ENCODE data around the gene IRF8. TPM values are rescaled to one million over a fixed set of nuclear protein-coding genes. Genes with fewer than 3 reads are reported as not detected.

The IRF8 gene
- total RNA-seq, 4 donors from 2014 or later = 1.4 to 13.0 (median 8.8) TPM; not detected in 1

GRCh38 chr16:85952197-85952596 is 53.2 kb downstream of the IRF8 start:
- Histone ChIP-seq H3K9me3 (no peaks in the 10 kb centered on the region), H3K36me3 (no peaks in the 10 kb centered on the region), H3K27me3 (peaks cover 0 to 82% (median 0%) of the 10 kb centered on the region in 4 donors), H3K27ac (no peak overlapping the region), H3K4me1 (no peaks in the 10 kb centered on the region), H3K4me3 (no peak overlapping the region)
- WGBS, 2 donors = 89 to 94% methylated on average over 4 to 7 of the region's 12 CpGs
- intact Hi-C loops (cut with DNase I) = no loop called here
- DNase-seq = no peak
- TF ChIP-seq, protein P1, sequence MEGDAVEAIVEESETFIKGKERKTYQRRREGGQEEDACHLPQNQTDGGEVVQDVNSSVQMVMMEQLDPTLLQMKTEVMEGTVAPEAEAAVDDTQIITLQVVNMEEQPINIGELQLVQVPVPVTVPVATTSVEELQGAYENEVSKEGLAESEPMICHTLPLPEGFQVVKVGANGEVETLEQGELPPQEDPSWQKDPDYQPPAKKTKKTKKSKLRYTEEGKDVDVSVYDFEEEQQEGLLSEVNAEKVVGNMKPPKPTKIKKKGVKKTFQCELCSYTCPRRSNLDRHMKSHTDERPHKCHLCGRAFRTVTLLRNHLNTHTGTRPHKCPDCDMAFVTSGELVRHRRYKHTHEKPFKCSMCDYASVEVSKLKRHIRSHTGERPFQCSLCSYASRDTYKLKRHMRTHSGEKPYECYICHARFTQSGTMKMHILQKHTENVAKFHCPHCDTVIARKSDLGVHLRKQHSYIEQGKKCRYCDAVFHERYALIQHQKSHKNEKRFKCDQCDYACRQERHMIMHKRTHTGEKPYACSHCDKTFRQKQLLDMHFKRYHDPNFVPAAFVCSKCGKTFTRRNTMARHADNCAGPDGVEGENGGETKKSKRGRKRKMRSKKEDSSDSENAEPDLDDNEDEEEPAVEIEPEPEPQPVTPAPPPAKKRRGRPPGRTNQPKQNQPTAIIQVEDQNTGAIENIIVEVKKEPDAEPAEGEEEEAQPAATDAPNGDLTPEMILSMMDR (IDR thresholded peaks at IDR 0.05) = no peak

- no peak overlapping the region for H3K27ac ChIP-seq
- H3K27me3 ChIP-seq = peaks cover 0 to 80% (median 0%) of the 10 kb centered on the region in 4 donors
- intact Hi-C loops (cut with DNase I) = no loop called here
- WGBS, 2 donors = 87 to 88% methylated on average over 4 to 5 of the region's 5 CpGs
- H3K36me3 ChIP-seq = no peaks in the 10 kb centered on the region
- H3K4me3 ChIP-seq = no peak overlapping the region
- TF ChIP-seq, protein P1 (IDR thresholded peaks at IDR 0.05) = no peak
- TF ChIP-seq POLR2A (IDR thresholded peaks at IDR 0.05) = no peak
- no peaks in the 10 kb centered on the region for H3K4me1 ChIP-seq
- no peak for DNase-seq
- no peaks in the 10 kb centered on the region for H3K9me3 ChIP-seq
Measured at GRCh38 chr16:85952811-85953210, 53.8 kb downstream of the IRF8 start.

DNA sequence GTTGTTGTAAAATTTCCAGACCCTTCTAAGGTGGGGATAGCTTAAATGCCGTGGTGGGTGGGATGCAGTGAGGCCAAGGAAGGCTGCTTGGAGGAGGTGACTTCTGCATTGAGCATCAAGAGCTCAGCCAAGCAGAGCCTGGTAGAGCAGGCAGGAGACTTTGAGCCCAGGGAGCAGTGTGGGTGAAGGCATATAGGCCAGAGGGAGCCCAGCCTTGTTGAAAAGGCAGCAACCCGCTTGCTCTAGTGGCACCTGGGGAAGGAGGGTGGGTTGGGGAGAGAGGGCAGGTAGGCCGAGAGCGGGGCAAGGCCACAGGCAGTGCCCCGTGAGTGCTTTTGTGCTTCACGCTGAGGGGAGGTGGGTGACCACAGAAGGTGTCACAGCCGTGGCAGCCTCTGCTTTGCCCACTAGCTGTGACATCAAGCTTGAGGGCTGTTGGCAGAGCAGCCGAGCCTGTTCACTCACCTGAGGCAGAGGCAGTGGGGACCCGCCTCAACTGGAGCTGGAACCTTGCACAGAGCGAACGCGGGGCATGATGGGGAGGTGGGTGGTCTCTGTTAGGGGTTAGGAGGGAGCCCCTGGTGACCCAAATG is 56.1 kb downstream of the IRF8 start:
- intact Hi-C loops (cut with DNase I) = no loop called here
- TF ChIP-seq, protein P1 (IDR thresholded peaks at IDR 0.05) = no peak
- TF ChIP-seq POLR2A (IDR thresholded peaks at IDR 0.05) = no peak
- DNase-seq = no peak
- H3K27me3 ChIP-seq = peaks cover 0 to 67% (median 0%) of the 10 kb centered on the region in 4 donors
- no peaks in the 10 kb centered on the region for H3K9me3 ChIP-seq
- no peaks in the 10 kb centered on the region for H3K4me1 ChIP-seq
- 87 to 100% methylated on average over 1 to 9 of the region's 12 CpGs for WGBS, 2 donors
- H3K36me3 ChIP-seq = no peaks in the 10 kb centered on the region
- H3K27ac ChIP-seq = no peak overlapping the region
- no peak overlapping the region for H3K4me3 ChIP-seq

- WGBS, 2 donors = 40 to 76% methylated on average over 9 to 10 of the region's 11 CpGs
Measured at GRCh38 chr16:85955566-85955965, 56.6 kb downstream of the IRF8 start.

GRCh38 chr16:85956426-85956825 is 57.5 kb downstream of the IRF8 start:
- intact Hi-C loops (cut with DNase I) = no loop called here
- WGBS, 2 donors = 81 to 86% methylated on average over 10 to 13 of the region's 15 CpGs
- no peak overlapping the region for H3K27ac ChIP-seq
- H3K4me3 ChIP-seq = no peak overlapping the region
- TF ChIP-seq, protein P1 (IDR thresholded peaks at IDR 0.05) = no peak
- TF ChIP-seq POLR2A (IDR thresholded peaks at IDR 0.05) = no peak
- no peaks in the 10 kb centered on the region for H3K4me1 ChIP-seq
- H3K27me3 ChIP-seq = peaks cover 0 to 57% (median 0%) of the 10 kb centered on the region in 4 donors
- H3K9me3 ChIP-seq = no peaks in the 10 kb centered on the region
- no peak for DNase-seq
- no peaks in the 10 kb centered on the region for H3K36me3 ChIP-seq

More at GRCh38 chr16:85955566-85955965, 56.6 kb downstream of the IRF8 start:
- intact Hi-C loops (cut with DNase I) = no loop called here
- TF ChIP-seq POLR2A (IDR thresholded peaks at IDR 0.05) = no peak
- TF ChIP-seq, protein P1 (IDR thresholded peaks at IDR 0.05) = no peak
- Histone ChIP-seq H3K36me3 (no peaks in the 10 kb centered on the region), H3K4me1 (no peaks in the 10 kb centered on the region), H3K27me3 (peaks cover 0 to 63% (median 0%) of the 10 kb centered on the region in 4 donors), H3K9me3 (no peaks in the 10 kb centered on the region), H3K27ac (no peak overlapping the region), H3K4me3 (no peak overlapping the region)
- DNase-seq = no peak
